Smooth muscle cell (in vitro differentiated cells): ENCODE measurements around the gene SAMD4A. TPM values are rescaled to one million over a fixed set of nuclear protein-coding genes. Genes with fewer than 3 reads are reported as not detected.

Source experiments
- DNase-seq: peaks from one replicate; lab custom pipeline; 2025; ENCODE audit not compliant: unreplicated experiment; lab: John Stamatoyannopoulos, UW
- H2AFZ ChIP-seq: fragments of 200-600 bp; sonication (generic); 2 replicates; pipeline ENCODE4 v1.6.0; 2016; ENCODE audit warnings: antibody characterized with exemption, low read depth, mild to moderate bottlenecking
- H3F3A ChIP-seq: fragments of 200-600 bp; sonication (generic); 2 replicates; pipeline ENCODE4 v1.6.0; 2017; ENCODE audit warnings: antibody characterized with exemption, low read depth
- H3K27ac ChIP-seq: fragments of 200-600 bp; sonication (generic); 2 replicates; pipeline ENCODE4 v1.5.1; 2016; ENCODE audit warnings: low read depth, mild to moderate bottlenecking
- H3K27me3 ChIP-seq: fragments of 200-600 bp; sonication (generic); 2 replicates; pipeline ENCODE4 v1.6.1; 2016; ENCODE audit warnings: low read depth, mild to moderate bottlenecking
- H3K36me3 ChIP-seq: fragments of 200-600 bp; sonication (generic); 2 replicates; pipeline ENCODE4 v1.5.1; 2016; ENCODE audit warnings: low read depth
- H3K4me1 ChIP-seq: fragments of 200-600 bp; sonication (generic); 2 replicates; pipeline ENCODE4 v1.5.1; 2016; ENCODE audit warnings: low read depth
- H3K4me2 ChIP-seq: fragments of 200-600 bp; sonication (generic); 2 replicates; pipeline ENCODE4 v1.6.0; 2016; ENCODE audit warnings: mild to moderate bottlenecking
- H3K4me3 ChIP-seq: fragments of 200-600 bp; sonication (generic); 2 replicates; pipeline ENCODE4 v1.5.1; 2016; ENCODE audit warnings: mild to moderate bottlenecking
- H3K79me2 ChIP-seq: fragments of 200-600 bp; sonication (generic); 2 replicates; pipeline ENCODE4 v1.6.0; 2016; ENCODE audit warnings: low read depth, mild to moderate bottlenecking
- H3K9ac ChIP-seq: fragments of 200-600 bp; sonication (generic); 2 replicates; pipeline ENCODE4 v1.6.0; 2016; ENCODE audit warnings: low read depth
- H3K9me3 ChIP-seq: fragments of 200-600 bp; sonication (generic); replicated peaks from 2 replicates; pipeline ENCODE4 v1.5.1; 2016; ENCODE audit warnings: low read depth
- H4K20me1 ChIP-seq: fragments of 200-600 bp; sonication (generic); 2 replicates; pipeline ENCODE4 v1.6.0; 2016; ENCODE audit warnings: low read depth
- CTCF ChIP-seq: fragments of 200-600 bp; sonication (generic); IDR thresholded peaks from 2 replicates; pipeline ENCODE4 v1.5.1; 2017; ENCODE audit warnings: borderline replicate concordance, mild to moderate bottlenecking, antibody characterized with exemption; ENCODE audit not compliant: insufficient read depth, poor library complexity, severe bottlenecking
- WGBS: methylation state at CpG from one replicate; pipeline ENCODE4 v1.1.7; 2016; ENCODE audit warnings: low lambda C conversion rate; 5-methylcytosine and 5-hydroxymethylcytosine counted together
- polyA plus RNA-seq: library from polyadenylated mRNA; unstranded; fragments of >200 nt; fragmentation: Nextera tagmentation; extraction: Ambion mirVana; gene quantifications from 2 replicates; pipeline ENCODE4 v1.2.1, GENCODE V29; 2016
- total RNA-seq: library from RNA; depleted of rRNA; stranded (reverse); fragments of >200 nt; gene quantifications from 2 replicates; pipeline ENCODE4 v1.2.3, GENCODE V29; 2014

The SAMD4A gene
- total and polyA plus RNA-seq, 2 experiments from 2014 or later = 9.2 to 36.7 TPM

GRCh38 chr14:54535646-54536045 is 31.3 kb upstream of the SAMD4A start:
- H3K9me3 ChIP-seq = no peaks in the 10 kb centered on the region
- no peak for DNase-seq
- no peak overlapping the region for H3K27ac ChIP-seq
- no peak for TF ChIP-seq CTCF
- H3K4me3 ChIP-seq = no peak overlapping the region
- H3K4me2 ChIP-seq = no peak overlapping the region
- H2AFZ ChIP-seq = no peak overlapping the region
- H3F3A ChIP-seq = no peaks in the 10 kb centered on the region
- H3K4me1 ChIP-seq = no peaks in the 10 kb centered on the region
- H3K9ac ChIP-seq = no peak overlapping the region
- whole genome bisulfite sequencing = 79% methylated on average over 2 of the region's 2 CpGs
- no peaks in the 10 kb centered on the region for H3K36me3 ChIP-seq
- no peaks in the 10 kb centered on the region for H3K27me3 ChIP-seq
- no peaks in the 10 kb centered on the region for H3K79me2 ChIP-seq
- no peaks in the 10 kb centered on the region for H4K20me1 ChIP-seq

DNA sequence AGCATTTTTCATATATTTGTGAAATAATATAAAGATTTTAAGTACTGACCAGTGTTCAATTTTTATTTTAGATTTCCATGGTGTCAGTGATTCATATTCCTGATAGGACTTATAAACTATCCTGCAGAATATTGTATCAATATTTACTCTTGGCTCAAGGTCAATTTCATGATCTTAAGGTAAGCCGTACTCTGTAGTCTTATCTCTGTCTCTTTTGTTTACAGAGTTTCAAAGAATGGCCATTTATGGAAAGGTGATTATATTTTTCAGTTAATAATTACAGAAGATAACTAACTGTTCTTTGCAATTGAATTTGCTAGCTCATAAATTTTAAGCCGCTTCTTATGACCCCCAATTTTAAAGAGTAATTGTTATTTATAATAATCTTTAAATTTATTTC is 29.3 kb upstream of the SAMD4A start:
- Histone ChIP-seq H3K36me3 (no peaks in the 10 kb centered on the region), H2AFZ (no peak overlapping the region), H3K27ac (no peak overlapping the region), H3K9ac (no peak overlapping the region), H3K79me2 (no peaks in the 10 kb centered on the region), H3K4me1 (no peaks in the 10 kb centered on the region), H3K9me3 (no peaks in the 10 kb centered on the region), H3F3A (no peaks in the 10 kb centered on the region), H4K20me1 (no peaks in the 10 kb centered on the region), H3K4me3 (no peak overlapping the region), H3K27me3 (no peaks in the 10 kb centered on the region), H3K4me2 (no peak overlapping the region)
- TF ChIP-seq CTCF = no peak
- DNase-seq = no peak
- 91% methylated on average over 2 of the region's 2 CpGs for WGBS

- Histone ChIP-seq H3K9me3 (no peaks in the 10 kb centered on the region), H3K4me1 (no peaks in the 10 kb centered on the region), H2AFZ (no peak overlapping the region), H3K4me2 (no peak overlapping the region), H3K27ac (no peak overlapping the region), H3K4me3 (no peak overlapping the region), H4K20me1 (no peaks in the 10 kb centered on the region), H3F3A (no peaks in the 10 kb centered on the region), H3K36me3 (no peaks in the 10 kb centered on the region), H3K79me2 (no peaks in the 10 kb centered on the region), H3K27me3 (no peaks in the 10 kb centered on the region), H3K9ac (no peak overlapping the region)
- WGBS = 98% methylated on average over 3 of the region's 3 CpGs
- no peak for DNase-seq
- TF ChIP-seq CTCF = no peak
Measured at GRCh38 chr14:54538055-54538454, 28.9 kb upstream of the SAMD4A start.

GRCh38 chr14:54547583-54547982 is 19.3 kb upstream of the SAMD4A start:
- Histone ChIP-seq H3K79me2 (no peaks in the 10 kb centered on the region), H3K4me1 (no peaks in the 10 kb centered on the region), H4K20me1 (no peaks in the 10 kb centered on the region), H3K4me3 (no peak overlapping the region), H3K9me3 (no peaks in the 10 kb centered on the region), H3F3A (no peaks in the 10 kb centered on the region), H3K9ac (no peak overlapping the region), H3K4me2 (no peak overlapping the region), H3K27ac (no peak overlapping the region), H2AFZ (no peak overlapping the region), H3K36me3 (no peaks in the 10 kb centered on the region), H3K27me3 (no peaks in the 10 kb centered on the region)
- no peak for DNase-seq
- no peak for TF ChIP-seq CTCF
- 92% methylated on average over 3 of the region's 3 CpGs for WGBS
